DND-41 (cell line): ENCODE data around the gene HIBADH.

ENCODE experiments used
- CTCF ChIP-seq: IDR thresholded peaks from 2 replicates; pipeline ENCODE4 v1.5.1; 2012; ENCODE audit warnings: borderline replicate concordance, low read length, moderate library complexity, mild to moderate bottlenecking; ENCODE audit not compliant: poor library complexity, severe bottlenecking; ENCODE audit errors: extremely low read depth
- EZH2 ChIP-seq: IDR thresholded peaks from 3 replicates; pipeline ENCODE4 v1.6.1; 2012; ENCODE audit warnings: borderline replicate concordance, low read depth, mild to moderate bottlenecking, moderate library complexity, low read length, inconsistent platforms; ENCODE audit not compliant: severe bottlenecking

DNA sequence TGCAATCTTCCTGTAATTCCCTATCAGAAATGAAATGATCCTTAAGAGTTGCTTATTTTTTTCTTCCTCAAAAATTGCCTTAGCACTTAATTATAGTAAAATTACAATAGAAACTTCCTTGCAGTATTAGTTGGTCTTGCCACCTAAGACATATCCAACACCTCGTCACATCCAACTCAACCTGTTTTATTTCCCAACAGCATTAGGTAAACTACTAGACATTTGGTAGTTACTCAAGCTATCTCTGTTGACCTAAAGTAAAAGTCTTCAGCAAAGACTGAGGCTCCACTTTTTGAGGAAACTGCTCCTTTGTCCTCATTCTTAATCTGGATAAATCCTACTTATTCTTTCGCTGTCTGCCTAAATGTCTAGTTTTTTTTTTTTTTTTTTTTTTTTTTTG is 20.4 kb downstream of the HIBADH start:
- TF ChIP-seq CTCF = no peak
- TF ChIP-seq EZH2 = no peak
